ENCODE data around the gene TRAK1. TPM values are rescaled to one million over a fixed set of nuclear protein-coding genes. Genes with fewer than 3 reads are reported as not detected.

TRAK1 gene
- total and polyA plus RNA-seq, 2 of the 4 experiments (the other 2 are of a cell fraction), result 25.6 to 28.1 TPM

GRCh38 chr3:42209917-42210316, 118.8 kb downstream of the TRAK1 start:
- WGBS, 2 experiments (ENCODE audit: extremely low coverage in 2 of 2, insufficient read length in 1 of 2), result no CpG with 5 or more reads among the region's 12 CpGs
- intact Hi-C loops (cut with micrococcal nuclease), result no loop called here
- Histone ChIP-seq H3K4me3 (ENCODE audit: insufficient read depth, low read depth, low read length) (no peak overlapping the region), H4K8ac (ENCODE audit: low read depth in 2 of 2, low read length in 2 of 2) (no peak overlapping the region), H2AFZ (replicated peaks; ENCODE audit: low read length, poor library complexity) (no peak overlapping the region), H3K4me2 (ENCODE audit: low read depth, low read length) (no peak overlapping the region), H2BK15ac (ENCODE audit: low read depth, low read length) (no peak overlapping the region), H3K9me3 (ENCODE audit: control insufficient read depth, insufficient read depth, low read length) (no peaks in the 10 kb centered on the region), H2BK120ac (ENCODE audit: low read depth, low read length) (no peak overlapping the region), H3K18ac (ENCODE audit: low read depth, low read length) (no peak overlapping the region), H3K79me1 (ENCODE audit: low read depth in 1 of 2, low read length in 2 of 2) (peaks cover 0 to 3% of the 10 kb centered on the region in 2 experiments; a peak in 1 of 4 replicates), H3K9ac (ENCODE audit: low read depth, low read length) (no peak overlapping the region), H3K4me1 (ENCODE audit: control insufficient read depth, insufficient read depth, low read length) (no peaks in the 10 kb centered on the region), H4K5ac (ENCODE audit: low read depth, low read length) (no peak overlapping the region), H3K9me1 (ENCODE audit: insufficient read depth, low read length) (peaks cover 6% of the 10 kb centered on the region), H2AK9ac (replicated peaks; ENCODE audit: low read depth, low read length, poor library complexity) (no peak overlapping the region), H3K56ac (ENCODE audit: extremely low read depth, insufficient read depth, low read length) (no peak overlapping the region), H2AK5ac (ENCODE audit: low read depth, low read length) (no peak overlapping the region), H4K91ac (ENCODE audit: insufficient read depth, low read depth, low read length) (no peak overlapping the region), H2BK20ac (ENCODE audit: low read depth, low read length) (no peak overlapping the region), H3K27me3 (ENCODE audit: control insufficient read depth, insufficient read depth, low read length) (no peaks in the 10 kb centered on the region), H3K14ac (replicated peaks; ENCODE audit: low read depth, low read length) (no peak overlapping the region), H2BK5ac (ENCODE audit: low read depth, low read length, poor library complexity, severe bottlenecking) (no peak overlapping the region), H3K27ac (ENCODE audit: insufficient read depth, low read length) (no peak overlapping the region), H3K36me3 (ENCODE audit: control insufficient read depth, insufficient read depth, low read length) (peaks cover 6% of the 10 kb centered on the region), H4K20me1 (ENCODE audit: insufficient read depth, low read length) (no peaks in the 10 kb centered on the region), H3K4ac (ENCODE audit: low read depth, low read length) (no peak overlapping the region), H3K23ac (ENCODE audit: low read depth, low read length) (no peak overlapping the region)
- BruUV-seq (replicated peaks), result no TSS peak
- no peak for ATAC-seq (ENCODE audit: low read depth)
- no peak for DNase-seq
- ChIA-PET CTCF (no interaction called here), POLR2A (ENCODE audit: unreplicated experiment) (no interaction called here)
- dilution Hi-C loops (cut with HindIII; ENCODE audit: low sequenced_read_pairs, unreplicated experiment), result no loop called here
- TF ChIP-seq POLR2A (IDR thresholded peaks at IDR 0.05; ENCODE audit: low read depth, low read length) (no peak), FOS (IDR thresholded peaks at IDR 0.05; ENCODE audit: low read depth, low read length) (no peak), NFE2L2 (IDR thresholded peaks at IDR 0.05; ENCODE audit: low read depth, low read length) (no peak), CEBPB (IDR thresholded peaks at IDR 0.05; ENCODE audit: low read depth, low read length) (no peak), MAZ (IDR thresholded peaks at IDR 0.05; ENCODE audit: borderline replicate concordance, low read depth, low read length) (no peak), USF2 (IDR thresholded peaks at IDR 0.05; ENCODE audit: low read depth, low read length) (no peak), ELK1 (IDR thresholded peaks at IDR 0.05; ENCODE audit: borderline replicate concordance, low read depth, low read length) (no peak), RAD21 (IDR thresholded peaks at IDR 0.05; ENCODE audit: low read length) (no peak), CTCF (conservative IDR thresholded peaks at IDR 0.05; ENCODE audit: low read depth, low read length) (no peak), MAFK (IDR thresholded peaks at IDR 0.05; ENCODE audit: low read depth, low read length) (no peak), BHLHE40 (IDR thresholded peaks at IDR 0.05; ENCODE audit: low read depth, low read length) (no peak), CHD1 (IDR thresholded peaks at IDR 0.05; ENCODE audit: low read depth, low read length) (no peak)
- in situ Hi-C loops (cut with MboI; ENCODE audit: low sequenced_read_pairs), result no loop called here
